GM19395 (cell line): ENCODE measurements around the gene TAOK3.

Experiments
- ATAC-seq: cut with Tn5 transposase; IDR thresholded peaks from one replicate; pipeline ENCODE4 v1.9.1; 2021; ENCODE audit warnings: mild to moderate bottlenecking, moderate library complexity; ENCODE audit not compliant: unreplicated experiment

Gene TAOK3

GRCh38 chr12:118103201-118103600 lies 269.5 kb downstream of the TAOK3 start:
- no peak for ATAC-seq

GRCh38 chr12:118102609-118103008 lies 270.1 kb downstream of the TAOK3 start:
- ATAC-seq, result no peak

GRCh38 chr12:118102070-118102469 lies 270.6 kb downstream of the TAOK3 start:
- ATAC-seq, result no peak

GRCh38 chr12:118101051-118101450 lies 271.7 kb downstream of the TAOK3 start:
- no peak for ATAC-seq
